Measurements from ENCODE around the gene RHBDL1.

DNA sequence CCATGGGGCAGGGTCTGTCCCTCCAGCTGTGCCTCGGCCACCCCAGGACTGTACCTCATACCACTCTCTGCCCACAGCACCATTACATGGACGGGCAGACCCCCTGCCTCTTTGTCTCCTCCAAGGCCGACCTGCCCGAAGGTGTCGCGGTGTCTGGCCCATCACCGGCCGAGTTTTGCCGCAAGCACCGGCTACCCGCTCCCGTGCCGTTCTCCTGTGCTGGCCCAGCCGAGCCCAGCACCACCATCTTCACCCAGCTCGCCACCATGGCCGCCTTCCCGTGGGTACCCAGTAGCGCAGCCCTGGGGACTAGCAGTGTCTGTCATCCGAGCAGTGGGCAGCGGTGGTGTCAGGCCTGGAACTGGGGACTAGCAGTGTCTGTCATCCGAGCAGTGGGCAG lies 2.6 kb upstream of the RHBDL1 start:
- TF ChIP-seq FOXP2 (optimal IDR thresholded peaks at IDR 0.05; ENCODE audit: borderline replicate concordance, extremely low read depth, extremely low read length, insufficient read depth) (no peak), TAF1 (IDR thresholded peaks at IDR 0.05; ENCODE audit: borderline replicate concordance, insufficient read depth, low read length) (no peak)

Measured in PFSK-1 (cell line).